NOMO-1 treated with DMSO at 0.1 percent for 48 hours (cell line): ENCODE measurements around the gene CCNG2.

ENCODE experiments used
- DNase-seq: peaks from one replicate; lab custom pipeline; 2025; ENCODE audit not compliant: unreplicated experiment; lab: John Stamatoyannopoulos, UW

Gene CCNG2

DNA sequence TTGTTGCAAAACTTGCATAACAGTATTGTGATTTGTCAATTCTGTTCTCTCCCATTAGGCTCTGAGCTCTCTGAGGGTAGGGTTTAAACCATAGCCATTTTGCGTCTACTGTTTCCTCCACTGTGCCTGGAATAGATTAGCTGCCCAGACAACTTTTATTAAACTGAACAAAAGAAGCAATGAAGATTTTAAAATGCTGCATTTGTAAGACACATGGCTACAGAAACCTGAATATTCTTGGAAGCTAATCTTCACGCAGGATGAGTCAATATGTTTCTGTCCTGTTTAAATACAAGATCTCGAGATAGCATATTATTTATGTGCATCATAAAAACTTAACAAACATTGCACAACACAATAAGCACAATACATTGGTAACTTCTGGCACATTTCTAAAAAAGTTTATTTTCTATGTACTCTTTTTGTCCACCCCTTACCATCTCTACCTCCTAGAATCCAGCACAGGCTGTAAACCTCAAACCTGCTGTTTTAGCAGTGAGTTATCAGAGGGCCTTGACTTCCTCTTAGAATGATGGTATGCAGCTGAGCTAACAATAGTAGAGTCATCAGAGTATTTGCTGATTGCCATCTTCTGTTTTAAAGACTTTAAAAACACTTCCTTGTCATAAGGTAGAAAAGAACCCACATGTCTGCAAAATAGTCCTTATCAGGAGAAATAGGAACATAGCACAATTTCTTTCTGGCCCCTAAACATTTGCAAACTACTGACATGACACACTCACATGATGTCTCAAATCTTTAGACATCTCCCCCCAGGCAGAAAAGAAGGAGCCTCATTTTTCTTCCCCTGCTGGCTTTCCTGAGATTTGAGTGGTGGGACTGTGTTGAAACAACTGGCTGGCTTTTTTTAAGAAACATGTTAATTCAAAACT, 10.6 kb upstream of the CCNG2 start:
- peak; percentile 66 for DNase-seq

DNA sequence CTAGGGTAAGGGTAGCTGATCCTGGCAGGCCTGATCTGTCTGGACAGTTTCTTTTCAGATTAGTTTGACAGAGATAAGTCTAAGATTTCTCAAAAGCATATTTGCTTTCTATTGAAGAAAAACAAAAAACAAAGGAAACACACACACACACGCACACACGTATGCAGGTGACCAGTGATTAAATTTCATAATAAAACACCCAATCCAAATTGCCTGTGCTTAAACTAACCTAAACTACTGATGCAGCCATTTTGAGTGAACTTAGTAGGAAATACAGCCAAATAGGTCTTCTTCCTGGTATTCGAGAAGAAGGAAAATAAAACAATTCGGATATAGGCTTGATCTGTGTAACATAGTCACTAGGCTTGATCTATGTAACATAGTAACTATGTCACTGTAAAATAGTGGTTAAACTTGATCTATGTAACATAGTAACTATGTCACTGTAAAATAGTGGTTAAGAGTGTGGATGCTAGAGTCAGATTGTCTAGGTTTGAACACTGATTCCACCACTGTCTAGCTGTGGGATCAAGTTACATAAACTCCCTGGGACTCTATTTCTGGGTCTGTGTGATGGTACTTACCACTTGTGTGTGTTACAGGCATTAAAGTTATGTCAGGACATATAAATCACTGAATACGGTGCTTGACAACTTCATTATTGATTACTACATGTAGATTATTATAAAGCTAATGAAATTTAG, 9.8 kb upstream of the CCNG2 start:
- DNase-seq = no peak

DNA sequence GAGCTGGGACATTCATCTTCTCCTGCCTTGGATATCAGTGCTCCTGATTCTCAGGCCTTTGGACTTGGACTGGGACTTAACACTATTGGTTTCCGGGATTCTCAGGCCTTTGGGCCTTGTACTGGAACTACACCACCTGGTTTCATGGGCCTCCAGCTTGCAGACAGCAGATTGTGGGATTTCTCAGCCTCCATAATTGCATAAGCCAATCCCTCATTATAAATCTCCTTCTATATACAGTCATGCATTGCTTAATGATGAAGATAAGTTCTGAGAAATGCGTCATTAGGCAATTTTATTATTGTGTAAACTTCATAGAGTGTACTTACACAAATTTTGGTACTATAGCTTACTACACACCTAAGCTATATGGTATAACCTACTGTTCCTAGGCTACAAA, 8.9 kb upstream of the CCNG2 start:
- peak; percentile 66 for DNase-seq

DNA sequence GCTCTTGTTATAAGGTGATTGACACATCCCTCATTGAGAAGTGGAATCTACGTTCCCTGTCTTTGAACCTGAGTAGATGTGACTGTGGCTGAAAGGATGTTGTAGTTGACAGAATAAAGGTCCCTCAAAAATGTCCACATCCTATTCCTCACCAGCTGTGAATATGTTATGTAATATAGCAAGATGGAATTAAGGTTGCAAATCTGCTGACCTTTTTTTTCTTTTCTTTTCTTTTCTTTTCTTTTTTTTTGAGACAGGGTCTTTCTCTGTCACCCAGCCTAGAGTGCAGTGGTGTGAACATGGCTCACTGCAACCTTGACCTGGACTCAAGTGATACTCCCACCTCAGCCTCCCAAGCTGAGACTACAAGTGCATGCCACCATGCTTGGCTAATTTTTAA, 7.2 kb upstream of the CCNG2 start:
- DNase-seq = no peak

DNA sequence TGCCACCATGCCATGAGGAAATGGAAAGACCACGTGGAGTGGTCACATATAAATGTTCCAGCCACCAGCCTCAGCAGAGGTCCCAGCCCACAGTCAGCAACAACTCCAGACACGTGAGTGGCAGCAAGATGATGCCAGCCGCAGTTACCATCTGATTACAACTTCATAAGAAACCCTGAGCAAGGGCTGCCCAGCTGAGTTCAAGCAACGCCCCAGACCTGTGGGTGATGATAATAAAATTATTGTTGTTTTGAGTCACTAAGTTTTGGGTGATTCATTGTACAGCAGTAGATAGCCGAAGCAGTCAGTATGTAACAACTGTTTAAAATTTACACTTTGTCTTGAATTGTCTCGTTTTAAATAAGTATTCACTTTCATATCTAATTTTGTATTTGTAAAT, 5.8 kb upstream of the CCNG2 start:
- DNase-seq = no peak

DNA sequence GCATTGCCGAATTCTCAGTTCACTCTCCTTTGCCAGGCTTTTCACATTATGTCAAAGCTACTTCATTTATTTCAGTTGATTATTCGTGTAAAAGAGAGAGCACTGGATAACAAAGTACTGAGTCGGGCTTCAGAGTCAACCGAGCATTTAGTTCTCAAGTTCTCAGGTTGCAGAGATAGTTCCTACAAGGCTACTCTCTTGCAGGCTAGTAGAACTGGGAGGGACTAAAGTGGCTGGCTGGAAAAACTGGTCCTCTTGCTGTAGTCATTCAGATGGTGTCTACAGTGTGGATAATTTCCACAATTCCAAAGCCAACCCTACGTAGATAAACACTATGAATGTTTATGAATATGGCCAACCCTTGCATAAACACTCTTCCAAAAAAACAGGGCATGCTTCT, 4.6 kb upstream of the CCNG2 start:
- no peak for DNase-seq

DNA sequence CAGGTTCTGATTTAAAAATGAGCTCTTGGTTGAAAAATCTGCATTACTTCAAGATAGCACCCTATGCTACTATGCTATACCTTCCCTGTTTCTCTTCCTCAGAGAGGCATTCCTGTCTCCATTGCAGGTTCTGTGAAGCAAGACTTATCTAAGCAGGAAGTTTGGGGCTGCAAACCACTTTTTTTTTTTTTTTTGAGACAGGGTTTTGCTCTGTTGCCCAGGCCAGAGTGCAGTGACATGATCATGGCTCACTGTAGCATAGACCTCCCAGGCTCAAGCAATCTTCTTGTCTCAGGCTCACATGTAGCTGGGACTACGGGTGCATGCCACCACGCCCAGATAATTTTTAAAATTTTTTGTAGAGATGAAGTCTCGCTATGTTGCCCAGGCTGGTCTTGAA, 4.0 kb upstream of the CCNG2 start:
- peak; percentile 14 for DNase-seq

DNA sequence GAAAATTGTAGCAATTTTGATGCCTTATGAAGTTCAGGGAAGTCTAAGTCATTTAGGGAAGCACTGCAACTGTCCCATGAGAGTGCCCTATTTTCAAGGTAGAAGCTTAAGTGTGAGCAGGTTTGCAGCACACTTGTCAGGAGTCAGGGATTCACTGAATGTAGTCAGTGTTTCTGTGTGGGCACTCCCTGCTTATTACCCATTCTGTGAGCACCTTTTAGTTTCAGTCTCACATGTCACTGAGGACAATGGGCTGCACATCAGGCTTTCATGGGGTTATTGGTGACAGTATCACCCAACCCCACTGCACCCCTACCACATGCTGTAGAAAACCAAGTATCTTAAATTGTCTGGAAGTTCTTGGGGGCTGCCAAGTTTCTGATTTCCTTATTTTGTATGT, 2.9 kb upstream of the CCNG2 start:
- no peak for DNase-seq

DNA sequence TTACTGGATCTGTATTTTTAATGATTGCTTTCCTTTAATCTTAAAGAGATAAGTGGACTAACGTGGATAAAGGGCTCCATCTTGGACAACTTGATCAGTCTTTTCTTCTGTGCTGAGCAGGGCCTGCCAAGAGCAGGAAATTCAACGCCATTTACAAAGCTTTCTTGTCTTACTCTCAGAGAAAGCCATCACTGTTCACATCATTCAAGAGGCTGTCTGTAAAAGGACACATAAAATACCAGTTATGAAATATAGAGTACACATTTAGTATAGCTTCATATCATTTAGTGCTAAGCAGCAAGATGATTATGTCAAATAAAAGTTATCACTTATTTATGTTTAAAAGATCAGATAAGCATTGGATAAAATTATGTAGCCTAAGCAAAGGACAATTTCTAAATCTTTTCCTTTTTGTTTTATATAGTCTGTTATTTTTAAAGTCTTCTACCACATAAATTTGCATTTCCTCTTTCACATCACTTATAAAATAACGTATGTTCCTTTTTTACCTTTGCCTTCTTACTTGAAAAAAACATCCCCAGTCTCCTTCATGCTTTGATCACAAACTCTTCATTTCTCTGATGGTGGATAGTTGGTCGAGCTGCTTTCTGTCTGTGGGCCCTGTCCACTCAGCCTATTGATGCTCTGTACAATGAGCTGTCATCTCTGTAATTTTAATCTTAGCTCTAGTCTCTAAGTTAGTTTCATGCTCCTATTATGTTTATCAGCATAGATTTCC, 2.1 kb upstream of the CCNG2 start:
- peak; percentile 32 for DNase-seq

DNA sequence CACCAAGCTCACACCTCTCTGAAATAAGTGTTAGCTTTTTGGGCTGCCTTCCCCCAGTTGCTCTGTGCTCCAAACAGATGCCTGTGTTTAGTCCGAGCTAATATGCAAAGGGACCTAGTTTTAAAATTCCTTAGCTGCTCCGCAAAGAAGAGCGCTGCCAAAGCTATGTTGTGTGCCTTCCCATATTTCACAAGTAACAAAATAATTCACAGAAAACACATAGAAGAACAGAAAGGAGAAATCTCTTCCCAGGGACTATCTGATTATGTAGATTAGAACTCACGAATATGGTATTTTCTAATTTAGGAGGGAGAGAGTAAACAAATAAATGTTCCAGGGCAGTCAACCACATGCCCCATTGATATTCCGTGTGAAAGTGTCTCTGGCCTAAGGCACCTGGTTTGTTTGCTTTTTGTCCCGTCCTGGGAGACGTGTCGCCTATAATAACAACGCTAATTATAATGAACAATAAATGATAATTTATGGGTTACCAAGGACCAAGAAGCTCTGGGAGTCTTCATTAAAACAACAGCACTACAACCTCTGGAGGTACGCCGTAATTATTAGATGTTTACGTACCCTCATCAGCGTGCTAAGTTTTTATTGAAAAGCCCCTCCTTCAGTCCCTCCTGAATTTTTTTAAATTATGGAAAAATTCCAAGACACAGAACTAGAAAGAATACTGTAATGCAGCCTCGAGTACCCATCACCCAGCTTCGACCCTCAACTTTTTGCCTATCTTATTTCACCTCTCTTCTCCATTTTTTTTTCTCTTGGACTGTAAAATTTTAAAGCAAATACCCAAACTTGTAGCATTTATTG, 1.2 kb upstream of the CCNG2 start:
- no peak for DNase-seq

DNA sequence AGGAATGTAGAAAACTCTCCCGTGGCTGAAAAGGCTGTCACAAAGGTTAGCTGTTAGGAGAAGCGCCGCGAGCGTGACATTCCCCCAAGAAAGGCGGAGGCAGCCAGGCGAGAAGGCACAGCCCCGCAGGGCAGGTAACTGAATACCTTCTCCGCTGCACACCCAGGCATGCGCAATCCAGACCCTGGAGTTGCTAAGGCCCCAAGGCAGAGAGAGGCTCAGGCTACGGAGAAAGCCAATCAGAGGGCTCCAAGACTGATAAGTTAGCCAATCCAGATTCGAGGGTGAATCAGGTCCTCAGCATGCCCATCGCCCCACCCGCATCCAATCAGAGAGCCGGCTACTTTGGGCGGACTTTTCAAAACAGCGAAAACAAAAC, 485 bp upstream of the CCNG2 start:
- DNase-seq = peak; percentile 99

DNA sequence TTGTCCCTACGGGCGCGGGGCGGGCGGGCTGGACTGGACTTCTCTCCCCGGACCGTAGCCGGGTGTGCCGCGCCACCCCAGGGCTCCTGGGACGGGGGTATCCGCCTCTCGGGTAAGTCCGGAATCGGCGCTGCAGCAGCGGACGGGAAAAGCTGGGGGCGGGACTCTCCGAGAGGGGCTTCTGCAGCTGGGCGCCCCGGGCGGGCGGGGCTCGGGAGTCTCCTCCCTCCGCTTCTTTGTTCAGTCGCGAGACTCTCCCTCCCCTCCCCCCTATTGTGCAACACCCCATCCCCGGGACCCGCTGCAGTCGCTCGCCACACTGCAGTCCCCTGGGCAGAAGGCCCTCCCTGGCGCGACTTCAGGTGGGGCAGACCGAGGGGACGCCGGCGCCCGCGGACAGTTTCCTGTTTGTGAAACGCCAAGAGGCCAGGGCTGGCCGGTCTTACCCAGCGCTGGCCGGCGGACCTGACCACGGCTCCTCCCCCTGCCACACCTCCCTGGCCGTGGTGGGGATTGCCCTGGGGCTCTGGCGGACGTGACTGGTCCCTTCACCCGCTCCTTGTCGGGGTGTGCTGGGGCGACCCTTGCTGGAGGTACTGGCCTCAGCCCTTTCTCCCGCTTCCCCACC, 966 bp downstream of the CCNG2 start:
- DNase-seq = peak; percentile 78

DNA sequence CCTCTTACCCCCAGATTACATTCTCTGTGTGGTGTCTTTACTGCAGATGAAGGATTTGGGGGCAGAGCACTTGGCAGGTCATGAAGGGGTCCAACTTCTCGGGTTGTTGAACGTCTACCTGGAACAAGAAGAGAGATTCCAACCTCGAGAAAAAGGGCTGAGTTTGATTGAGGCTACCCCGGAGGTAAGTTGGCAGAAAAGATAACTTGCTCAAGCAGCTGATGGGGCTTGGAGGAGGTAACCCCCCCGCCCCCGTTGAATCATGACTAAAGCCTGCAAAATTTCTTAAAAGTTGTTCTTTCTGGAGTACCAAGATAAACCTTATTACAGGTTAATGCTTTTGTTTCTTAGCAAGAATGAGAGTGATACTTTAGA, 1.5 kb downstream of the CCNG2 start:
- no peak for DNase-seq

DNA sequence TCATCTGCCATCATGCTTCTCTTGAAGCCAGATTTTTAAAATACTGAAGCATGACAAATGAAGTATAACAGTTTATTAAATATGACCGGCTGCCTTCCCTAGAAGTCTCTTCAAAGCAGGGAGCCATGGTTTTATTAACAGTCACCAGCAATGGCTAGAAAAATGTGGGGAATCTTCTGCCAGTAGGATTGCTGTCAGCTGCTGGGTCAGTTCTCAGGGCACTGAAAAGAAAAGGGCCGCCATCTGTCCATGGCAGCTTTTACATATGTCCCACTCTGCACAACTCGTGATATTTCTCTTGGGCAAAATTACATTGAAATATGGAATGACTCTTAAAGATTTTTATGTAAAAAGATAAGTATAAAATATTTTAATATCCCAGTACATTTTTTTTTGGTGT, 2.8 kb downstream of the CCNG2 start:
- DNase-seq = no peak

DNA sequence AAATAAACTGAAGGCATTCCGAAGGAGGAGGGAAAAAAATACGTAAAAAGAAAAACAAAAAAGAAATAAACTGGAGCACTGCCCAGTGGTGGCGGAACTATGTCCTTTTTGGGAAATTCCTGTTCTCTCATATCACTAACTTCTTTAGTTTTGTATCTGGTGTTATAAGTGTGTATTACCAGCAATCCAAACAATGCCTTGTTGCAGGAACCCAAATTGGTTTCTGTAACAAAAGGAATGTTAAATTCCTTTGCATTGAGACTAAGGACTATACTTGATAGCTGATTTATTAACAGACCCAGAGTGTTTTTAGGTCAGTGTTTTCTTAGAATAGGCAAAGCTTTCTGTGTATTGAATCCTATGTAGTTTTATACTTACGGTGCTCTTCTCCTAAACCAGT, 6.6 kb downstream of the CCNG2 start:
- no peak for DNase-seq

DNA sequence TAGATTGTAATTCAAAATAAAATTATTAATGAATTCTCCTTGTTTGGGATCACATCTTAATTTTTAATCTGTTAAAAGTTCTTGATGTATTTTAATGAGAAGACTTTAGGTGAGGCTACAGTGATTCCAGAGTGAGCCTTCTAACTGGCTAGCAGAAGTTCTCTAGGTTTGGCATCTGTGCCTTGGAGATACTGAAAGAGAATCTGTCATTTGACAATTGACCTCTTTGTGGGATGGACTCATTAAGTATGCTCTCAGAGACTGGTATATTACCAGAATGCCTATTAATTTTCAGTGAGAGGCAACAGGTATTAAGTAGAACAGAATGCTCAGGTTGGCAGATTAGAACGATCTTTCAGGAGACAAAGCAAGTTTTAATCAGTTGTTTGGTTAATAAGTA, 10.2 kb downstream of the CCNG2 start:
- DNase-seq = no peak

DNA sequence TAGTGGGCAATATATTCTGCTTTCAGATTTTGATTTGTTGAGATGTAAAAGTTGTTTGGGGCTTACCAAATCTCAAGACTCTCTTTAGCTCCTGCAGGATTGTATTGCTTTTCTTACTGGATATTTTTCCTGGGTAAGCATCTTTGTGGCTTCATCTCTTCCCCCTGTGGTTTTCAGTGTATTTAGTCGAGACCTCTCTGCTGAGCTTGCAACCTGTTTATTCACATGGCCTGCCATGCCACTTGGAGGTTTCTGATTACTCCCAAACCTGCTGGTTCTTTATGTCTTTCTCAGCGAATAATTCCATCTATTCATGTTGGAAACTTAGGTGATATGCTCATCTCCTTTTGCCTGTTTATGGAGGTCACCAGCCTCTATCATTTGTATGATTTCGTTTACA, 10.9 kb downstream of the CCNG2 start:
- DNase-seq = no peak

DNA sequence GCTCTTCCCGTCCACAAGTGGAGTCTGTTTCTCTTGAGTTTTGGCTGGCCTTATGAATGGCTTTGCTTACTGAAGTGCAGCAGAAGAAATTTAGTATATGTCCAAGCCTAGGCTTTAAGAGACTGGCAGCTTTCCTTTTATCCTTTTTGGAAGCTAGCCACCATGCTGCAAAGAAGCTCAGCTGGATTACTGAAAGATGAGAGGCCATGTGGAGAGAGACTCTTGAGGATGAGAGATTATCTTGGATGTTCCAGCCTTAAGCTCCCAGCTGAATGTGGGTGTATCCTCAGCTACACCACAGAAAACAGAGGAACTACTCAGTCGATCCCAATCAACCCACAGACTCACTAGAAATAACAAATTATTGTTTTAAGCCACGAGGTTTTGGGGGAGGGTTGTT, 12.5 kb downstream of the CCNG2 start:
- no peak for DNase-seq

DNA sequence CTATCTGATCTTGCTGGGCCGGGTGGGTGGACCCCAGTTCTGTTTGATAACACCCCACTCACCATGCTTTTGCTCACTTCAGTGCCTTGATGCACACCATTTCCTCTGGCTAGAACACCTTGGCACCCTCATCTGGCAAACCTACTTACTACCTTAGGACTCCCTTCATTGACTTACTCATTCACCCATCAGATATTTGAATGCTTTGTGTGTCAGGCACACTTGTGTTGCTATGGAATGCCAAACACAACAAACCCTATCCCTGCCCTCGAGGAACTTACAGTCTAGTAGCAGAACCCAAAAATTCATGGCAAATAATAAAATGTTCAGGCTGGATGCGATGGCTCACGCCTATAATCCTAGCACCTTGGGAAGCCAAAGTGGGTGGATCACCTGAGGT, 13.9 kb downstream of the CCNG2 start:
- no peak for DNase-seq

DNA sequence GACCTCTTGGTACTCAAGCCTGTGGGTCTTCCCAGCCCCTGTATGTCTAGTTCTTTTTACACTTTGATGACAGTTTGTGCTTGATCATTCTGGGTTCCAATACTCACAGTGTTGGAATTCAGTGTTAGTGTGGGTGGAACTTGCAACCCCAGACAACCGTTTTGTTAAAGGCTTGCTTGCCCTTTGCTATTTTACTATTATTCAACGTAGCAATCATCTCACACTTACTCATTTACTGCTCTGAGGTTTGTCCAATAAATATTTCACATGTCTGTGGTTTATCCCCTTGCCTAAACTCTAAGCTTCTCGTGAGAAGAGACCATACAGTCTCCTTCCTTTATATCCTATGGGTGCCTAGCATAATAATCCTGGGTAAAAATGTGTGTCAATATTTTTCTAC, 15.3 kb downstream of the CCNG2 start:
- DNase-seq = no peak

DNA sequence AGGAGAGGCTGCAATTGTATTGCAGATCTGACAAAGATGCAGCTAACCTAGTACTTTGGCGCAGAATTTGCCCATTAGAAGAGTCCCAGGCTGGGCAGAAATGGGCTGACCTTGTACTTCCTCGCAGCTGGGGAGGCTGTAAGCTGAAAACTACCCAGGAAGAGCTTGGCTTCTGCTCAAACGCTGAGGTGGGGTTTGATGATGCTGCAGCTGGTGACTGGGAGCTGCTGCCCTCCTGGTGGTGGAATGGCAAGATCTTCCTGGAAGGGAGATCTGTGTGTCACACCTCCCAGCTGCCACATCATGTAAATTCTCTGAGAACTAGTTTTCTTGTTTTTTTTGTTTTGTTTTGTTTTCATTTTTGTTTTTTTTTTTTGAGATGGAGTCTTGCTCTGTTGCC, 17.4 kb downstream of the CCNG2 start:
- no peak for DNase-seq
